CD14-positive monocyte (primary cell): ENCODE measurements around the gene PEX11A. TPM values are rescaled to one million over a fixed set of nuclear protein-coding genes. Genes with fewer than 3 reads are reported as not detected.
A peak's percentile ranks its signal among the peaks of the same experiment; 100 is the strongest.

Experiments used
- DNase-seq, 3 donors: peaks; one replicate each; pipeline ENCODE4 v3.0.0-alpha.2; 2011 to 2022
- H2AFZ ChIP-seq: 2 replicates; pipeline ENCODE4 v1.6.0; 2012; ENCODE audit warnings: mild to moderate bottlenecking, low read depth, low read length, inconsistent platforms; ENCODE audit not compliant: insufficient read depth, poor library complexity, severe bottlenecking
- H3K27ac ChIP-seq, 2 donors: 1 replicate in 1 of 2; 2 replicates in 1 of 2; pipeline ENCODE4 v1.5.1; 2012 to 2013; ENCODE audit warnings: low read length in 2 of 2, control low read depth in 1 of 2, inconsistent platforms in 1 of 2, low read depth in 1 of 2, mild to moderate bottlenecking in 1 of 2
- H3K27me3 ChIP-seq, 2 donors: one replicate each; pipeline versions ENCODE4 v1.6.0 to v1.6.1; 2011 to 2013; ENCODE audit warnings: low read length in 2 of 2; ENCODE audit not compliant: control insufficient read depth in 2 of 2, insufficient read depth in 2 of 2
- H3K36me3 ChIP-seq, 2 donors: replicated peaks in 1 of 2; 1 replicate in 1 of 2; 2 replicates in 1 of 2; pipeline versions ENCODE4 v1.5.1 to v1.6.1; 2012 to 2013; ENCODE audit warnings: low read length in 2 of 2, control low read depth in 1 of 2, inconsistent platforms in 1 of 2, mild to moderate bottlenecking in 1 of 2; ENCODE audit not compliant: insufficient read depth in 2 of 2, control insufficient read depth in 1 of 2
- H3K4me1 ChIP-seq, 2 donors: 1 replicate in 1 of 2; 2 replicates in 1 of 2; pipeline versions ENCODE4 v1.5.1 to v1.6.1; 2012 to 2013; ENCODE audit warnings: low read length in 2 of 2, control low read depth in 1 of 2, inconsistent platforms in 1 of 2, mild to moderate bottlenecking in 1 of 2, moderate library complexity in 1 of 2; ENCODE audit not compliant: insufficient read depth in 2 of 2, control insufficient read depth in 1 of 2
- H3K4me2 ChIP-seq: replicated peaks from 2 replicates; pipeline ENCODE3; 2012; ENCODE audit warnings: low read length, moderate library complexity, mild to moderate bottlenecking; ENCODE audit not compliant: poor library complexity, severe bottlenecking; ENCODE audit errors: extremely low read depth
- H3K4me3 ChIP-seq, 3 experiments: fragments of 200-600 bp in 1 of 3; sonication (generic) in 1 of 3; replicated peaks in 1 of 3; 1 replicate in 2 of 3; 2 replicates in 1 of 3; pipeline ENCODE4 v1.5.1; 2011 to 2013; ENCODE audit warnings: low read length in 3 of 3, mild to moderate bottlenecking in 3 of 3, control low read depth in 2 of 3, low read depth in 2 of 3, inconsistent platforms in 1 of 3, moderate library complexity in 1 of 3
- H3K79me2 ChIP-seq: 2 replicates; pipeline ENCODE4 v1.6.0; 2012; ENCODE audit warnings: mild to moderate bottlenecking, control low read depth, inconsistent platforms, low read length, moderate library complexity; ENCODE audit not compliant: insufficient read depth
- H3K9ac ChIP-seq: 2 replicates; pipeline ENCODE4 v1.6.0; 2017; ENCODE audit warnings: low read length, mild to moderate bottlenecking; ENCODE audit not compliant: insufficient read depth, poor library complexity, severe bottlenecking
- H3K9me3 ChIP-seq, 2 donors: replicated peaks in 1 of 2; 1 replicate in 1 of 2; 2 replicates in 1 of 2; pipeline versions ENCODE4 v1.5.1 to v1.6.1; 2012 to 2013; ENCODE audit warnings: low read length in 2 of 2, control low read depth in 1 of 2; ENCODE audit not compliant: control insufficient read depth in 1 of 2, insufficient read depth in 1 of 2
- H4K20me1 ChIP-seq: 2 replicates; pipeline ENCODE4 v1.6.0; 2012; ENCODE audit warnings: mild to moderate bottlenecking, low read length, control low read depth, moderate library complexity; ENCODE audit not compliant: insufficient read depth
- H3K27ac Mint-ChIP-seq, 7 donors: one replicate each; pipeline ENCODE4 v1.8.0; 2020; ENCODE audit warnings: mild to moderate bottlenecking in 7 of 7, mixed read lengths in 7 of 7, moderate library complexity in 6 of 7, inconsistent platforms in 2 of 7
- H3K27me3 Mint-ChIP-seq, 3 donors: one replicate each; pipeline ENCODE4 v1.8.0; 2021 to 2022; ENCODE audit warnings: low read depth in 3 of 3, mild to moderate bottlenecking in 3 of 3, mixed read lengths in 3 of 3, moderate library complexity in 3 of 3, inconsistent platforms in 1 of 3
- H3K36me3 Mint-ChIP-seq, 2 donors: one replicate each; pipeline ENCODE4 v1.8.0; 2020; ENCODE audit warnings: mixed read lengths in 2 of 2, inconsistent platforms in 1 of 2, mild to moderate bottlenecking in 1 of 2
- H3K4me1 Mint-ChIP-seq: one replicate; pipeline ENCODE4 v1.8.0; 2020; ENCODE audit warnings: mild to moderate bottlenecking, mixed read lengths
- H3K4me3 Mint-ChIP-seq, 2 donors: one replicate each; pipeline ENCODE4 v1.8.0; 2020; ENCODE audit warnings: mild to moderate bottlenecking in 2 of 2, mixed read lengths in 2 of 2, moderate library complexity in 1 of 2
- H3K9me3 Mint-ChIP-seq, 7 donors: one replicate each; pipeline ENCODE4 v1.8.0; 2020 to 2022; ENCODE audit warnings: mixed read lengths in 7 of 7, mild to moderate bottlenecking in 6 of 7, moderate library complexity in 6 of 7, inconsistent platforms in 2 of 7
- CTCF ChIP-seq: fragments of 200-600 bp; IDR thresholded peaks from one replicate; pipeline ENCODE4 v1.8.0; 2022; ENCODE audit warnings: antibody characterized with exemption, mild to moderate bottlenecking
- whole genome bisulfite sequencing: methylation state at CpG from one replicate; pipeline ENCODE4 v1.1.5; 2013; ENCODE audit warnings: missing lambda C conversion rate; ENCODE audit not compliant: insufficient coverage; 5-methylcytosine and 5-hydroxymethylcytosine counted together
- intact Hi-C, 2 donors: fragments of 100-400 bp; cut with micrococcal nuclease; formaldehyde crosslinking; loops; one replicate each; pipeline versions ENCODE4 v1.15.0 to v1.15.1; 2023
- polyA minus RNA-seq: library from RNA; depleted of rRNA, polyadenylated mRNA; stranded (reverse); fragments of >200 nt; gene quantifications from 2 replicates; pipeline ENCODE4 v1.2.3, GENCODE V29; 2012
- polyA plus RNA-seq, 3 donors: library from polyadenylated mRNA; depleted of rRNA in 1 of 3; unstranded in 2 of 3; stranded (reverse) in 1 of 3; fragments of 300-500 nt in 2 of 3; fragments of >200 nt in 1 of 3; fragmentation: Illumina TruSeq in 2 of 3; gene quantifications; 1 replicate in 2 of 3; 2 replicates in 1 of 3; pipeline ENCODE4 v1.2.3, GENCODE V29; 2012 to 2021
- total RNA-seq, 12 experiments: library from RNA in 1 of 12; stranded (reverse) in 1 of 12; fragments of 120-200 nt in 1 of 12; gene quantifications; one replicate each; pipeline ENCODE4 v1.2.4 and lab custom pipeline; 2013 to 2026; ENCODE audit warnings: mixed read lengths in 6 of 12, inconsistent platforms in 1 of 12

Gene PEX11A
- total RNA-seq (2013) = 1.9 TPM
- polyA plus RNA-seq = under 1 TPM; 0.72 to 0.84 (median 0.75) TPM
- polyA minus RNA-seq = 0.69 and 1.5 TPM in 2 replicates
- total RNA-seq (lab: John Stamatoyannopoulos, UW) = 0.08 to 1.3 (median 0.36) reads per million in 11 experiments

- Histone ChIP-seq H3K4me2 (peak within 1 kb of the TSS; percentile 100), H3K79me2 (no peaks in the 10 kb centered on the region), H3K4me1 (peaks cover 11 to 14% of the 10 kb centered on the region in 2 donors), H3K36me3 (no peaks in the 10 kb centered on the region), H3K4me3 (peak within 1 kb of the TSS; percentile 85 to 99 (median 87)), H3K9ac (peak within 1 kb of the TSS; percentile 68), H3K27me3 (no peaks in the 10 kb centered on the region), H3K27ac (peak within 1 kb of the TSS in 1 of 2 donors; percentile 67), H4K20me1 (no peaks in the 10 kb centered on the region), H2AFZ (peak within 1 kb of the TSS; percentile 100), H3K9me3 (no peaks in the 10 kb centered on the region)
- peaks cover 0 to 2% (median 0%) of the 10 kb centered on the region in 7 donors for H3K9me3 Mint-ChIP-seq
- intact Hi-C loops = no loop called here
- H3K36me3 Mint-ChIP-seq = peaks cover 0 to under 1% of the 10 kb centered on the region in 2 donors
- peaks cover 14% of the 10 kb centered on the region for H3K4me1 Mint-ChIP-seq
- peak within 1 kb of the TSS in 5 of 7 donors; percentile 46 to 85 (median 65) for H3K27ac Mint-ChIP-seq
- H3K4me3 Mint-ChIP-seq = peak within 1 kb of the TSS; percentile 90 to 94
- H3K27me3 Mint-ChIP-seq = peaks cover 0 to 6% (median 6%) of the 10 kb centered on the region in 3 donors
- 0% methylated on average over 48 of the region's 60 CpGs for WGBS
- DNase-seq = peak; percentile 42 to 64 (median 50)
- no peak for TF ChIP-seq CTCF
Observed at GRCh38 chr15:89690276-89691218, at the start of gene PEX11A, which contains the start of gene WDR93. PEX11A (minus strand) TSS chr15:89690754; CDS start chr15:89690632, 122 bp downstream. WDR93 (plus strand) TSS chr15:89690811; CDS start chr15:89701747, 10,936 bp downstream.

DNA sequence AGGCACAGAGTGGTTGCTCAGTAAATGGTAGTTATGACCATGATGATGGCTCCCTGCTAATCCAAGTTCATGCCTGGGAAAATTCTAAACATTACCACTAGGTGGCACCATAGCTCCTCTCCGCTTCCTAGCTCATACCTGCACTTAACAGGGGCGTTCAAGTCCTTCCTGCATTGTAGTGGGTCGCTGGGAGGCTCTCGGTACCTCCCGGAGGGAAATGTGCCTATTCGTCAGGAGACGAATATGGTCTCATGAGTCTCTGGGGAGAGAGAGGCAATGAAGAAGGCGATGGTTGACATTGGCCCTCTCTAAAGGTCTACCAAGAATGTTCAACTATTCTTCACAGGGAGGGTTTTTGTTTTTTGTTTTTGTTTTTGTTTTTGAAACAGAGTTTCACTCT lies 49.6 kb upstream of the PEX11A start:
- Histone ChIP-seq H4K20me1 (no peaks in the 10 kb centered on the region), H3K9me3 (no peaks in the 10 kb centered on the region), H3K4me1 (no peaks in the 10 kb centered on the region), H3K27me3 (no peaks in the 10 kb centered on the region), H3K79me2 (no peaks in the 10 kb centered on the region), H3K36me3 (no peaks in the 10 kb centered on the region), H3K4me3 (no peak overlapping the region), H2AFZ (no peak overlapping the region), H3K4me2 (no peak overlapping the region), H3K9ac (no peak overlapping the region), H3K27ac (no peak overlapping the region)
- Mint-ChIP-seq H3K27me3 (peaks cover 2 to 4% (median 3%) of the 10 kb centered on the region in 3 donors), H3K9me3 (peaks cover 0 to 2% (median 0%) of the 10 kb centered on the region in 7 donors), H3K4me1 (peaks cover 2% of the 10 kb centered on the region), H3K4me3 (no peak overlapping the region), H3K36me3 (no peaks in the 10 kb centered on the region), H3K27ac (no peak overlapping the region)
- 0% methylated on average over 3 of the region's 8 CpGs for WGBS
- TF ChIP-seq CTCF = peak; percentile 97
- intact Hi-C loops = loop anchor here in 1 of 2 donors (2.0 kb wide), 1 partner anchor 347 kb away; no protein-coding TSS in a partner anchor
- peak; percentile 46 to 71 (median 64) for DNase-seq
